Endothelial cell of umbilical vein (primary cell): ENCODE results near the gene ABHD14A. TPM values are rescaled to one million over a fixed set of nuclear protein-coding genes. Genes with fewer than 3 reads are reported as not detected.

ENCODE experiments used
- BruUV-seq: library from RNA; stranded (reverse); fragments of 400-500 nt; replicated peaks from 2 replicates; lab custom pipeline; 2021; lab: Mats Ljungman, UMichigan
- CTCF ChIA-PET: fragments of 300-600, 350-600 bp; sonication (Branson Sonifier 250); formaldehyde crosslinking; loops from one replicate; lab custom pipeline; 2021; ENCODE audit warnings: antibody characterized with exemption, inconsistent platforms; lab: Charles Lee
- POLR2A ChIA-PET: fragments of 300-600, 350-600 bp; sonication (Branson Sonifier 250); formaldehyde crosslinking; loops from one replicate; lab custom pipeline; 2021; ENCODE audit warnings: antibody characterized with exemption, inconsistent platforms; lab: Charles Lee
- DNase-seq: peaks from one replicate; pipeline ENCODE4 v3.0.0-alpha.2; 2011; ENCODE audit warnings: low read depth, low spot score
- FAIRE-seq: peaks from 2 replicates; lab custom pipeline; 2011; peaks lifted over from hg19 to GRCh38; lab: Jason Lieb, UNC
- H2AFZ ChIP-seq: 2 replicates; pipeline ENCODE4 v1.6.0; 2012; ENCODE audit warnings: low read depth, low read length, control low read depth, inconsistent platforms
- H3K27ac ChIP-seq: 2 replicates; pipeline ENCODE4 v1.5.1; 2011; ENCODE audit warnings: low read depth, mild to moderate bottlenecking, control low read depth, low read length, moderate library complexity; ENCODE audit not compliant: insufficient read depth
- H3K27me3 ChIP-seq, 2 experiments: 2 replicates each; pipeline versions ENCODE4 v1.6.0 to v1.6.1; 2011; ENCODE audit warnings: low read length in 2 of 2, mixed read lengths in 1 of 2; ENCODE audit not compliant: control insufficient read depth in 2 of 2, insufficient read depth in 2 of 2
- H3K36me3 ChIP-seq, 2 experiments: 2 replicates in 1 of 2; 3 replicates in 1 of 2; pipeline ENCODE4 v1.5.1; 2011; ENCODE audit warnings: low read length in 2 of 2, mild to moderate bottlenecking in 1 of 2, moderate library complexity in 1 of 2; ENCODE audit not compliant: control insufficient read depth in 2 of 2, insufficient read depth in 2 of 2; ENCODE audit errors: extremely low read depth in 1 of 2
- H3K4me1 ChIP-seq: 3 replicates; pipeline ENCODE4 v1.5.1; 2011; ENCODE audit warnings: mild to moderate bottlenecking, low read length; ENCODE audit not compliant: control insufficient read depth, insufficient read depth; ENCODE audit errors: extremely low read depth
- H3K4me2 ChIP-seq: 2 replicates; pipeline ENCODE4 v1.6.1; 2011; ENCODE audit warnings: low read length, control low read depth, mixed read lengths; ENCODE audit not compliant: insufficient read depth
- H3K4me3 ChIP-seq, 3 experiments: fragments of 200-600 bp in 1 of 3; sonication (generic), shearing (Covaris generic) in 1 of 3; replicated peaks in 1 of 3; 2 replicates each; pipeline ENCODE4 v1.5.1; 2011 to 2016; ENCODE audit warnings: control low read depth in 3 of 3, low read length in 3 of 3, mild to moderate bottlenecking in 2 of 3, inconsistent platforms in 1 of 3, low read depth in 1 of 3, moderate library complexity in 1 of 3; ENCODE audit not compliant: insufficient read depth in 1 of 3
- H3K79me2 ChIP-seq: 2 replicates; pipeline ENCODE4 v1.6.0; 2012; ENCODE audit warnings: low read length, inconsistent platforms; ENCODE audit not compliant: control insufficient read depth, insufficient read depth
- H3K9ac ChIP-seq: replicated peaks from 2 replicates; pipeline ENCODE3; 2011; ENCODE audit warnings: low read length, control low read depth; ENCODE audit not compliant: insufficient read depth; ENCODE audit errors: extremely low read depth
- H3K9me1 ChIP-seq: replicated peaks from 3 replicates; pipeline ENCODE4 v1.6.0; 2011; ENCODE audit warnings: mild to moderate bottlenecking, low read length; ENCODE audit not compliant: control insufficient read depth, insufficient read depth; ENCODE audit errors: extremely low read depth
- H3K9me3 ChIP-seq: replicated peaks from 2 replicates; pipeline ENCODE4 v1.5.1; 2012; ENCODE audit warnings: low read length, inconsistent platforms; ENCODE audit not compliant: control insufficient read depth, insufficient read depth
- H4K20me1 ChIP-seq: replicated peaks from 2 replicates; pipeline ENCODE3; 2011; ENCODE audit warnings: mild to moderate bottlenecking, low read length; ENCODE audit not compliant: control insufficient read depth, insufficient read depth; ENCODE audit errors: extremely low read depth
- EZH2 ChIP-seq: IDR thresholded peaks from 2 replicates; pipeline ENCODE4 v1.6.1; 2012; ENCODE audit warnings: borderline replicate concordance, low read depth, mild to moderate bottlenecking, moderate library complexity, low read length, inconsistent platforms; ENCODE audit not compliant: severe bottlenecking
- FOS ChIP-seq: IDR thresholded peaks from 2 replicates; pipeline ENCODE4 v1.6.1; 2011; ENCODE audit warnings: mild to moderate bottlenecking, low read length, moderate library complexity, borderline replicate concordance; ENCODE audit not compliant: insufficient read depth
- GATA2 ChIP-seq: IDR thresholded peaks from 2 replicates; pipeline ENCODE4 v1.7.0; 2011; ENCODE audit warnings: low read depth, mild to moderate bottlenecking, moderate library complexity, mixed read lengths, low read length; ENCODE audit not compliant: insufficient read length, insufficient read depth
- JUN ChIP-seq: IDR thresholded peaks from 2 replicates; pipeline ENCODE4 v1.6.1; 2011; ENCODE audit warnings: borderline replicate concordance, low read depth; ENCODE audit not compliant: insufficient read length, insufficient read depth
- MYC ChIP-seq: IDR thresholded peaks from one replicate; pipeline ENCODE4 v1.6.1; 2011; ENCODE audit warnings: mild to moderate bottlenecking, low read depth, low read length
- POLR2A ChIP-seq: IDR thresholded peaks from 2 replicates; pipeline ENCODE4 v1.6.1; 2012; ENCODE audit warnings: low read depth, mild to moderate bottlenecking, control low read depth, low read length
- POLR2AphosphoS5 ChIP-seq: IDR thresholded peaks from 2 replicates; pipeline ENCODE4 v1.6.1; 2012; ENCODE audit warnings: low read depth, mild to moderate bottlenecking, control low read depth, low read length, moderate library complexity; ENCODE audit not compliant: insufficient read depth
- dilution Hi-C: fragments of 300-500 bp; cut with MboI; formaldehyde crosslinking; loops from one replicate; pipeline ENCODE4 v1.15.0; 2019; ENCODE audit warnings: low sequenced_read_pairs; ENCODE audit not compliant: extremely low pct_ligation_motif_present
- intact Hi-C: fragments of 100-400 bp; cut with micrococcal nuclease; formaldehyde crosslinking; loops from one replicate; pipeline ENCODE4 v1.10.0; 2022
- polyA plus RNA-seq, 4 experiments: library from polyadenylated mRNA; depleted of rRNA in 3 of 4; stranded (reverse) in 3 of 4; unstranded in 1 of 4; fragments of >200 nt; gene quantifications; 2 replicates each; pipeline versions ENCODE4 v1.2.1 to v1.2.3, GENCODE V29; 2011 to 2012; ENCODE audit warnings: missing spikeins in 1 of 4
- total RNA-seq: library from RNA; stranded (reverse); gene quantifications from 2 replicates; pipeline ENCODE4 v1.2.3, GENCODE V29; 2021
- TF ChIP-seq, protein P1 (sequence below): IDR thresholded peaks from 2 replicates; pipeline ENCODE4 v1.6.1; 2011; ENCODE audit not compliant: insufficient read depth, insufficient read length
- TF ChIP-seq, protein P2 (sequence below), 2 donors: IDR thresholded peaks; 1 replicate in 1 of 2; 2 replicates in 1 of 2; pipeline ENCODE4 v1.5.1; 2011; ENCODE audit warnings: low read length in 2 of 2, mild to moderate bottlenecking in 2 of 2, moderate library complexity in 2 of 2, control low read depth in 1 of 2, inconsistent platforms in 1 of 2, low read depth in 1 of 2; ENCODE audit not compliant: insufficient read depth in 1 of 2; ENCODE audit errors: extremely low read depth in 1 of 2

Gene ABHD14A
- total and polyA plus RNA-seq, 2 donors (not counting 3 experiments of a cell fraction or from before 2014, with no cell fraction given): 6.6 to 23.7 TPM

DNA sequence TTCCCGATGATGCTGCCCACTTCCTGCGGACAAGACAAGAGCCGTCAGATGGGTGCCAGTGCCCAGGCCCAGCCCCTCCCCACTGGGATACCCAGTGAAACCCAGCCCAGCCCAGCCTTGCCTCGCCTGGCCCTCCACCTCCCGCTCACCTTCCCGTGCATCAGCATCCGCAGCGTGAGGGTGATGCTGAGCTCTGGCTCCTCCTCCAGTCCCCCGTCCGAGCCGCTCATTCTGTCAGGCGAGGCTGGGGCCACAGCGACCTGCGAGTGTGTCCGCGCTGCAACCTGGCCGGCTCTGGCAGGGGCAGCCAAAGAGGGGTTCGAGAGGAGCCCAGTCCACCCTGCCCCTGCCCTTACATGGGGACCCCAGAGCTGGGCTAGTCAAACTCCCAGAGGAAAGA, 13.9 kb upstream of the ABHD14A start:
- Histone ChIP-seq H4K20me1 (no peaks in the 10 kb centered on the region), H3K4me3 (no peak overlapping the region), H3K9me3 (no peaks in the 10 kb centered on the region), H3K36me3 (peaks cover 0 to 2% of the 10 kb centered on the region in 2 experiments), H3K27me3 (no peaks in the 10 kb centered on the region), H3K9me1 (no peaks in the 10 kb centered on the region), H3K4me1 (no peaks in the 10 kb centered on the region), H3K9ac (no peak overlapping the region), H3K79me2 (no peaks in the 10 kb centered on the region), H3K4me2 (no peak overlapping the region), H2AFZ (no peak overlapping the region), H3K27ac (no peak overlapping the region)
- no peak for DNase-seq
- intact Hi-C loops (no loop called here), dilution Hi-C loops (no loop called here)
- ChIA-PET CTCF (interaction anchor here (0.9 to 4.1 kb wide), 2 partner anchors 12 to 14 kb away, joined by 3 to 20 read pairs; partner anchors contain the start of genes ABHD14A and ABHD14B), POLR2A (no interaction called here)
- no peak for FAIRE-seq
- no peak for TF ChIP-seq JUN
- no peak for TF ChIP-seq FOS
- TF ChIP-seq, protein P1, sequence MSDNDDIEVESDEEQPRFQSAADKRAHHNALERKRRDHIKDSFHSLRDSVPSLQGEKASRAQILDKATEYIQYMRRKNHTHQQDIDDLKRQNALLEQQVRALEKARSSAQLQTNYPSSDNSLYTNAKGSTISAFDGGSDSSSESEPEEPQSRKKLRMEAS: no peak
- no peak for TF ChIP-seq POLR2AphosphoS5
- BruUV-seq: no TSS peak

DNA sequence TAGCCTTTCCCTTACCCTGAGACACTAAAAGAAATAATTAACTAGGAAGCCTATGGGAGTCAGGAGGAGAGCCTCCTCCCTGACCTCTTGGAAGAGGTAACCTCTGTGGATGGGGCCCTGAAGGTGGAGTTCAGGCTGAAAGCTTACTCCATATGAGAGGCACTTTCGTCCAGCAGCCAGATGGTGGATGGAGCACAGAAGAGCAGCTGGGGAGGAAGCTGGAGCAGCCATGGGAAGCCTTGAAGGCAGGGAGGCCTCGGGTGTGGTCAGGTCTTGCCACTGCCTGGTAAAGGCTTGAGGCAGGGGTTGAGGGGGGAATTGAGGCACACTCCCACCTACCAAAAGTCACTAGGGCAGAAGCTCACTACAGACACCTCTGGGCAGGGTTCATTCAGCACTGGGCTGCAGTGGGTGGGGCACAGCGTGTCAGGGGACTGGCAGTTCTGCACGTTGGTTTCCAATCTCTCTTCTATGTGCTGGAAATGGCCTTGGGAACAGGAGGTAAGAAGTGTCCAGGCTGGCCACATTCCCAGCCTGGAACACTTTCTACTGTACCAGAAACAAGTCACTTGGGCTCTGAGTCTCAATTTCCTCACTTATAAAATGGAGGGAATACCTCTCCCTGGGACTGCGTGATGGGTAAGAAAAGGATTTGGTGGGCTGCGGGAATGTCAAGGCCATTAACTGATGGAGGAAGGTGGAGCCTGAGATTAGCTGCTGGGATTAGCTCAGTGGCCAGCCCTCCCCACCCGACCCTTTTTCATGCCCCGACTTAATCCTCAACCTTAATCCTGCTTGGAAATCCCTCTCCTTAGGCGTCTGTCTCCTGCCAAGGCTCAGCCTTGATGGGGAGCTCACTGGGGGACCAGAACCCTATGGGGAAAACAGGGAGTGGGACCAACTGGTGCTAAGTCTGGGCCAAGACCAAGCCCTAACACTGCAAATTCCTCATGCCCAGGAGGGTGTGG, 13.0 kb upstream of the ABHD14A start:
- CTCF ChIA-PET: interaction anchor here (0.9 to 4.1 kb wide), 3 partner anchors 11 to 13 kb away, joined by 3 to 20 read pairs (median 5); partner anchors contain the start of genes ABHD14A and ABHD14B

More for the DNA sequence above, 13.0 kb upstream of the ABHD14A start:
- no peak for DNase-seq
- no peaks in the 10 kb centered on the region for H4K20me1 ChIP-seq
- H3K9me1 ChIP-seq: no peaks in the 10 kb centered on the region
- H3K79me2 ChIP-seq: no peaks in the 10 kb centered on the region
- H3K27ac ChIP-seq: no peak overlapping the region
- dilution Hi-C loops: no loop called here
- H3K9me3 ChIP-seq: no peaks in the 10 kb centered on the region
- H3K36me3 ChIP-seq: peaks cover 0 to 2% of the 10 kb centered on the region in 2 experiments
- no peak overlapping the region for H3K9ac ChIP-seq
- no TSS peak for BruUV-seq
- intact Hi-C loops: no loop called here
- POLR2A ChIA-PET: interaction anchor here (0.7 kb wide), 1 partner anchor 15 kb away, joined by 6 read pairs; no protein-coding TSS in a partner anchor
- H2AFZ ChIP-seq: no peak overlapping the region
- no peak for FAIRE-seq
- H3K27me3 ChIP-seq: no peaks in the 10 kb centered on the region
- TF ChIP-seq, protein P1: no peak
- no peak for TF ChIP-seq GATA2
- TF ChIP-seq MYC: no peak
- TF ChIP-seq FOS: no peak
- TF ChIP-seq, protein P2, sequence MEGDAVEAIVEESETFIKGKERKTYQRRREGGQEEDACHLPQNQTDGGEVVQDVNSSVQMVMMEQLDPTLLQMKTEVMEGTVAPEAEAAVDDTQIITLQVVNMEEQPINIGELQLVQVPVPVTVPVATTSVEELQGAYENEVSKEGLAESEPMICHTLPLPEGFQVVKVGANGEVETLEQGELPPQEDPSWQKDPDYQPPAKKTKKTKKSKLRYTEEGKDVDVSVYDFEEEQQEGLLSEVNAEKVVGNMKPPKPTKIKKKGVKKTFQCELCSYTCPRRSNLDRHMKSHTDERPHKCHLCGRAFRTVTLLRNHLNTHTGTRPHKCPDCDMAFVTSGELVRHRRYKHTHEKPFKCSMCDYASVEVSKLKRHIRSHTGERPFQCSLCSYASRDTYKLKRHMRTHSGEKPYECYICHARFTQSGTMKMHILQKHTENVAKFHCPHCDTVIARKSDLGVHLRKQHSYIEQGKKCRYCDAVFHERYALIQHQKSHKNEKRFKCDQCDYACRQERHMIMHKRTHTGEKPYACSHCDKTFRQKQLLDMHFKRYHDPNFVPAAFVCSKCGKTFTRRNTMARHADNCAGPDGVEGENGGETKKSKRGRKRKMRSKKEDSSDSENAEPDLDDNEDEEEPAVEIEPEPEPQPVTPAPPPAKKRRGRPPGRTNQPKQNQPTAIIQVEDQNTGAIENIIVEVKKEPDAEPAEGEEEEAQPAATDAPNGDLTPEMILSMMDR (IDR thresholded peaks at IDR 0.05; ENCODE audit: extremely low read depth in 1 of 2, insufficient read depth in 1 of 2, low read depth in 1 of 2, low read length in 2 of 2): no peak
- TF ChIP-seq POLR2A: no peak
- TF ChIP-seq JUN: no peak
- TF ChIP-seq POLR2AphosphoS5: no peak
- no peak for TF ChIP-seq EZH2
- H3K4me1 ChIP-seq: peaks cover 3% of the 10 kb centered on the region
- H3K4me3 ChIP-seq: no peak overlapping the region
- no peak overlapping the region for H3K4me2 ChIP-seq
